ENCODE results near the gene POLE3. TPM values are rescaled to one million over a fixed set of nuclear protein-coding genes. Genes with fewer than 3 reads are reported as not detected.
A peak's percentile ranks its signal among the peaks of the same experiment; 100 is the strongest.

Gene POLE3
- total and polyA plus RNA-seq, 9 of the 15 experiments (the other 6 are each of a cell fraction or from before 2014, with no cell fraction given) = 52.6 to 179 (median 110) TPM

DNA sequence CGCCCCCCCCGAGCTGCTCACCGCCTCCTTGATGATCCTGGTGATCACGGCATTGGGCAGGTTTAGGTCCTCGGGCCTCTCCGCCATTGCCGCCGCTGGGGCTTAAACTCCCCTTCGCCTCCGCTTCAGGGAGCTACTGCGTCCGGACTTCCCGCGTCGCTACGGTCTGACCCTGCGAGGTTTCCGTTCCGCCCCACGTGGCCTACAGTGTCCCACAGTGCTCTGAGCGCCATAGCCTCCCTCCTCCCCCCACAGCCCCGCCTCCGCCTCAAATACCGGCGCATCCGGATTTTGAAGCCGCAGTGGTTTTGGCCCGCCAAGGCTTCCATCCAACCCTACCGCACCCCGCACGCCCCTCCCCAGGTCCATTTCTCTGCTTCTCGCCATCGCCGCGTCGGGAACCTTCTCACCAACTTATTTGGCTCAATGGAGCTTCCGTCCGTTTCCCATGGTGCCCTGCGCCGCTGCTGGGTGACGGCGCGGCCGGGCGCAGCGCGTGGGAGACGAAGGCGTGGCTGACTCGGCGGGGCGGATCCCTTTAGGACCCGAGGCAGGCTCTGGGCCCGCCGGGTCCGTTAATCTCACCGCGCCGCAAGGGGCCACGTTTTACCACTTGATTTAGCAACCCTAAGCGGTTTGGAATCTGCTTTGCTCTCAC is at the start of gene POLE3, which contains the start of gene C9orf43 (continued):
- TF ChIP-seq, protein P1, sequence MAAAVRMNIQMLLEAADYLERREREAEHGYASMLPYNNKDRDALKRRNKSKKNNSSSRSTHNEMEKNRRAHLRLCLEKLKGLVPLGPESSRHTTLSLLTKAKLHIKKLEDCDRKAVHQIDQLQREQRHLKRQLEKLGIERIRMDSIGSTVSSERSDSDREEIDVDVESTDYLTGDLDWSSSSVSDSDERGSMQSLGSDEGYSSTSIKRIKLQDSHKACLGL (CRISPR knock-in tag; IDR thresholded peaks at IDR 0.05; ENCODE audit: borderline replicate concordance, poor library complexity, severe bottlenecking) = peak; percentile 69
- TF ChIP-seq DACH1 (IDR thresholded peaks at IDR 0.05; ENCODE audit: partially characterized antibody) (peak; percentile 47), ZNF583 (CRISPR knock-in tag; IDR thresholded peaks at IDR 0.05) (no peak), MECOM (CRISPR knock-in tag; IDR thresholded peaks at IDR 0.05) (no peak), ZNF174 (CRISPR knock-in tag; IDR thresholded peaks at IDR 0.05) (no peak), ETV6 (IDR thresholded peaks at IDR 0.05; ENCODE audit: borderline replicate concordance in 1 of 2, low read depth in 2 of 2, low read length in 1 of 2) (no peak), ETV6 (CRISPR knock-in tag; IDR thresholded peaks at IDR 0.05; ENCODE audit: borderline replicate concordance) (no peak), JUND (IDR thresholded peaks at IDR 0.05; ENCODE audit: borderline replicate concordance, low read depth, low read length) (peak; percentile 74), JUND (tag; IDR thresholded peaks at IDR 0.05; ENCODE audit: borderline replicate concordance, low read depth, low read length) (peak; percentile 66; the same call in 1 of the 3 replicates), ZBTB1 (CRISPR knock-in tag; IDR thresholded peaks at IDR 0.05; ENCODE audit: borderline replicate concordance, low read depth) (peak; percentile 43; the same call in 1 of the 2 replicates), LCOR (CRISPR knock-in tag; IDR thresholded peaks at IDR 0.05) (peak; percentile 80), ZNF146 (CRISPR knock-in tag; IDR thresholded peaks at IDR 0.05; ENCODE audit: unreplicated experiment) (no peak), CXXC5 (CRISPR knock-in tag; IDR thresholded peaks at IDR 0.05) (peak; percentile 97), MNT (conservative IDR thresholded peaks at IDR 0.05) (peak; percentile 98 to 99), ERF (CRISPR knock-in tag; IDR thresholded peaks at IDR 0.05) (no peak), POLR2AphosphoS2 (IDR thresholded peaks at IDR 0.05; ENCODE audit: low read length) (no peak), SIX5 (IDR thresholded peaks at IDR 0.05; ENCODE audit: borderline replicate concordance in 1 of 2, insufficient read depth in 1 of 2, low read depth in 1 of 2, low read length in 2 of 2) (no peak), EWSR1 (IDR thresholded peaks at IDR 0.05; ENCODE audit: borderline replicate concordance, low read depth, partially characterized antibody) (no peak), ZNF41 (CRISPR knock-in tag; conservative IDR thresholded peaks at IDR 0.05) (no peak), SMC3 (conservative IDR thresholded peaks at IDR 0.05; ENCODE audit: insufficient read depth, low read depth, low read length) (peak; percentile 2; the same call in 1 of the 2 replicates), HNRNPL (IDR thresholded peaks at IDR 0.05; ENCODE audit: low read depth, low read length) (no peak), CSDE1 (IDR thresholded peaks at IDR 0.05) (no peak), MCM2 (IDR thresholded peaks at IDR 0.05; ENCODE audit: low read depth) (no peak)
- TF ChIP-seq, protein P2, sequence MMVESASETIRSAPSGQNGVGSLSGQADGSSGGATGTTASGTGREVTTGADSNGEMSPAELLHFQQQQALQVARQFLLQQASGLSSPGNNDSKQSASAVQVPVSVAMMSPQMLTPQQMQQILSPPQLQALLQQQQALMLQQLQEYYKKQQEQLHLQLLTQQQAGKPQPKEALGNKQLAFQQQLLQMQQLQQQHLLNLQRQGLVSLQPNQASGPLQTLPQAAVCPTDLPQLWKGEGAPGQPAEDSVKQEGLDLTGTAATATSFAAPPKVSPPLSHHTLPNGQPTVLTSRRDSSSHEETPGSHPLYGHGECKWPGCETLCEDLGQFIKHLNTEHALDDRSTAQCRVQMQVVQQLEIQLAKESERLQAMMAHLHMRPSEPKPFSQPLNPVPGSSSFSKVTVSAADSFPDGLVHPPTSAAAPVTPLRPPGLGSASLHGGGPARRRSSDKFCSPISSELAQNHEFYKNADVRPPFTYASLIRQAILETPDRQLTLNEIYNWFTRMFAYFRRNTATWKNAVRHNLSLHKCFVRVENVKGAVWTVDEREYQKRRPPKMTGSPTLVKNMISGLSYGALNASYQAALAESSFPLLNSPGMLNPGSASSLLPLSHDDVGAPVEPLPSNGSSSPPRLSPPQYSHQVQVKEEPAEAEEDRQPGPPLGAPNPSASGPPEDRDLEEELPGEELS (CRISPR knock-in tag; IDR thresholded peaks at IDR 0.05; ENCODE audit: borderline replicate concordance) = no peak
